Measurements from ENCODE around the gene DLGAP1.

DNA sequence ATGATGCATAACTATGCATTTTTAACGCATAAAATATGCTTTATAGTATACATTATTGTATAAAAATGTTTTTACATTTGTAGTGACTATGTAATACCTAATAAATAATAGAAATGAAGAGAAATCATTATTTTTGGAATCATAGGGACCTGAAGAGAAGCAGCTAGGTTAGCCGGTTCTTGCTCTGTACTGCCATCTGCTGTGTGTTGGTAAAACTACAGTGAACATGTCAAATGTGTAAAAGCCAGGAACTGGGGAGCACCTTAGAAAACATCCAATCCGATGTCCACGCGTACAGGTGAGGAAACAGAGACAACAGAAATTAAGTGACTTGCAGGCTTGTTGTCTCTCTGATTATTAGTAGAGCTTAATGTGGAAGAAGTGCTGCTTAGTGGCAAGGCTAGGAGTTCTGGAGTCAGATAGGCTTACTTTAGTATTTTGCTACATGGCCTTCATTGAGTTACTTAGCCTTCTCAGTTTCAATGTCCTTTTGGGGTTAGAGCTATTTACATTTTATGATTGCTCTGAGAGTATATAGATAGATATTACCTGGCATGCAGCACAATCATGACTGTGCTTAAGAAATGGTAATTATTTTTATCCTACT lies 386.5 kb downstream of the DLGAP1 start:
- peak in 2 of 3 donors; percentile 39 to 47 for TF ChIP-seq CTCF (IDR thresholded peaks at IDR 0.05)
- no peak for TF ChIP-seq POLR2AphosphoS5 (IDR thresholded peaks at IDR 0.05)
- TF ChIP-seq POLR2A (IDR thresholded peaks at IDR 0.05): no peak

All from breast epithelium (tissue), 3 donors.